Measurements from ENCODE around the gene EFHC1. TPM values are rescaled to one million over a fixed set of nuclear protein-coding genes. Genes with fewer than 3 reads are reported as not detected.

Gene EFHC1
- total and polyA plus RNA-seq, 2 of the 13 experiments (the other 11 are each of a cell fraction or from before 2014, with no cell fraction given) = 23.4 to 29.5 TPM

DNA sequence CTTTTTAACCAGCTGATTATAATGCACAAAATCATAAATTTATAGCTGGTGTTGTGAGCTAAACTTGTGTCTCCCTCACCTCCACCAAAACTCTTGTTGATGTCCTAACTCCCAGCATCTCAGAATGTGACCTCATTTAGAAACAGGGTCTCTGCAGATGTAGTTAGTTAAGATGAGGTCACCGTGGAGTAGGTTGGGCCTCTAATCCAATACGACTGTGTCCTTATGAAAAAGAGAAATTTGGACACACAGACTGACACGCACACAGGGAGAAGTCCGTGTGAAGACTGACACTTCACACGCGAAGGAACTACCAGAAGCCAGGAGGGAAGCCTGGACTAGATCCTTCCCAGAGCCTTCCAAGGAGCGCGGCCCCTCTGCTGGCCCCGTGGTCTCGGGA, 110.2 kb downstream of the EFHC1 start:
- H4K20me1 ChIP-seq (ENCODE audit: insufficient read depth, low read length) = no peaks in the 10 kb centered on the region
- BruUV-seq (replicated peaks) = no TSS peak
- FAIRE-seq (no peak), ATAC-seq (no peak), DNase-seq (ENCODE audit: low spot score) (no peak)
- H3K4me3 ChIP-seq (replicated peaks in 1 of 3; ENCODE audit: insufficient read depth in 1 of 3, low read depth in 2 of 3, low read length in 3 of 3) = no peak overlapping the region
- TF ChIP-seq, protein P1, sequence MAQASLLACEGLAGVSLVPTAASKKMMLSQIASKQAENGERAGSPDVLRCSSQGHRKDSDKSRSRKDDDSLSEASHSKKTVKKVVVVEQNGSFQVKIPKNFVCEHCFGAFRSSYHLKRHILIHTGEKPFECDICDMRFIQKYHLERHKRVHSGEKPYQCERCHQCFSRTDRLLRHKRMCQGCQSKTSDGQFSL (CRISPR knock-in tag; IDR thresholded peaks at IDR 0.05) = no peak
- TF ChIP-seq ZNF672 (CRISPR knock-in tag; IDR thresholded peaks at IDR 0.05) = no peak
- no peak for TF ChIP-seq ZNF512B (CRISPR knock-in tag; IDR thresholded peaks at IDR 0.05; ENCODE audit: borderline replicate concordance)
- TF ChIP-seq SETDB1 (CRISPR knock-in tag; IDR thresholded peaks at IDR 0.05; ENCODE audit: borderline replicate concordance) = no peak
- no peak for TF ChIP-seq MYC (CRISPR knock-in tag; IDR thresholded peaks at IDR 0.05; ENCODE audit: borderline replicate concordance)
- TF ChIP-seq SCMH1 (CRISPR knock-in tag; IDR thresholded peaks at IDR 0.05; ENCODE audit: borderline replicate concordance) = no peak
- TF ChIP-seq SOX13 (IDR thresholded peaks at IDR 0.05) = no peak
- TF ChIP-seq SOX13 (CRISPR knock-in tag; conservative IDR thresholded peaks at IDR 0.05 in 1 of 2, IDR thresholded peaks at IDR 0.05 in 1 of 2) = no peak
- TF ChIP-seq RBM22 (optimal IDR thresholded peaks at IDR 0.05; ENCODE audit: low read length) = peak; percentile 61
- TF ChIP-seq ATF7 (IDR thresholded peaks at IDR 0.05) = peak; percentile 20; the same call in 1 of the 2 replicates
- no peak for TF ChIP-seq ATF7 (CRISPR knock-in tag; IDR thresholded peaks at IDR 0.05)
- TF ChIP-seq SP1 (IDR thresholded peaks at IDR 0.05) = no peak
- TF ChIP-seq SP1 (CRISPR knock-in tag; IDR thresholded peaks at IDR 0.05) = no peak
- peaks cover 21% of the 10 kb centered on the region for H3K79me2 ChIP-seq (ENCODE audit: insufficient read depth, low read length)
- intact Hi-C loops (cut with micrococcal nuclease; ENCODE audit: unreplicated experiment) (no loop called here), in situ Hi-C loops (cut with HindIII; ENCODE audit: extremely low pct_ligation_motif_present, low pct_unique_long_range_greater_than_20kb) (no loop called here)
- no peaks in the 10 kb centered on the region for H3K9me3 ChIP-seq (ENCODE audit: low read length)
- ChIA-PET CTCF (ENCODE audit: low intra/inter-chr PET ratio, low total read pairs) (no interaction called here), POLR2A (no interaction called here)
- peaks cover 36 to 65% of the 10 kb centered on the region in 2 experiments for H3K36me3 ChIP-seq (replicated peaks in 1 of 2; ENCODE audit: control insufficient read depth in 1 of 2, insufficient read depth in 2 of 2, low read length in 2 of 2)
- H2AFZ ChIP-seq (ENCODE audit: low read length) = no peak overlapping the region
- WGBS (ENCODE audit: low lambda C conversion rate) = 92% methylated on average over 10 of the region's 10 CpGs
- no peak overlapping the region for H3K27ac ChIP-seq (ENCODE audit: extremely low read length, insufficient read depth, low read length)
- H3K9ac ChIP-seq (ENCODE audit: insufficient read depth, low read depth, low read length) = no peak overlapping the region
- H3K27me3 ChIP-seq (ENCODE audit: control insufficient read depth in 1 of 2, insufficient read depth in 2 of 2, low read length in 2 of 2) = no peaks in the 10 kb centered on the region
- H3K4me2 ChIP-seq (ENCODE audit: low read depth, low read length) = no peak overlapping the region
- no peaks in the 10 kb centered on the region for H3K4me1 ChIP-seq (ENCODE audit: insufficient read depth, low read length)
